GM19099 (cell line): ENCODE measurements around the gene SNTG2.

Experiments used
- POLR2A ChIP-seq: IDR thresholded peaks from 3 replicates; pipeline ENCODE4 v1.6.1; 2011; ENCODE audit warnings: low read depth; ENCODE audit not compliant: insufficient read length; ENCODE audit errors: extremely low read depth

SNTG2 gene

GRCh38 chr2:1170241-1170640, 219.6 kb downstream of the SNTG2 start:
- TF ChIP-seq POLR2A, result no peak

DNA sequence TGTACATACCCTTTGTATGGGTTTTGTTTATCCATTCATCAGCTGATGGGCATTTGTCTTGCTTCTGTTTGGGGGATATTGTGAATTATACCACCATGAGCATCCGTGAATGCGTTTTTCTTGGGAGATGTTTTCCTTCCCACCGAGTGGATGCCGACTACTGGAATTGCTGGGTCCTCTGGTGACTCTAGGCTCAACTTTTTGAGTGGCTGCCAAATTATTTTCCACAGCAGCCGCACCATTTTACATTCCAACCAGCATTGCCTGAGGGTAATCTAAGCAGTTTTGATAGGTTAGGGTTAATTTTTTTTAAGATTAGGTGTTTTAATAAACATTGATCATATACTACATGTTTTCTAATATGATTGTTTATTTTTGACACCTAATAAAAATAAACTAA, 220.1 kb downstream of the SNTG2 start:
- TF ChIP-seq POLR2A, result no peak

DNA sequence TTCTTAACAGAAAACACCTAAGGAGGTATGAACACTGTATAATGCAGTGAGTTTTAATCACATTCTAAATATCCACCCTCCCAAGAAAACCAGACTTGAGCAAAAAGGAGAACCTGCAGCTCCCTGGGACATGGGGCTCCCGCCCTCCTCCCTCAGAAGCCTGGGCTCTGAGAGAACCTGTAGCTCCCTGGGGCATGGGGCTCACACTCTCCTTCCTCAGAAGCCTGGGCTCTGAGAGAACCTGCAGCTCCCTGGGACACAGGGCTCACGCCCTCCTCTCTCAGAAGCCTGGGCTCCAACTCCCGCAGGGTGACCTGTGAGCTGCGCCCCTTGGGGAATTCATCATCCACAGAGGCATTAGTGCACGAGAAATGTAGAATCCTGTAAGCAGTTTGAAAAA, 222.9 kb downstream of the SNTG2 start:
- no peak for TF ChIP-seq POLR2A

GRCh38 chr2:1181893-1182292, 231.2 kb downstream of the SNTG2 start:
- TF ChIP-seq POLR2A, result no peak

GRCh38 chr2:1183300-1183699, 232.7 kb downstream of the SNTG2 start:
- no peak for TF ChIP-seq POLR2A

GRCh38 chr2:1186421-1186820, 235.8 kb downstream of the SNTG2 start:
- no peak for TF ChIP-seq POLR2A

- no peak for TF ChIP-seq POLR2A
Observed at GRCh38 chr2:1187189-1187588, 236.5 kb downstream of the SNTG2 start.

GRCh38 chr2:1192121-1192520, 241.5 kb downstream of the SNTG2 start:
- no peak for TF ChIP-seq POLR2A

GRCh38 chr2:1193801-1194200, 243.2 kb downstream of the SNTG2 start:
- no peak for TF ChIP-seq POLR2A

- no peak for TF ChIP-seq POLR2A
Observed at GRCh38 chr2:1203772-1204171, 253.1 kb downstream of the SNTG2 start.

- no peak for TF ChIP-seq POLR2A
Observed at GRCh38 chr2:1205853-1206252, 255.2 kb downstream of the SNTG2 start.

DNA sequence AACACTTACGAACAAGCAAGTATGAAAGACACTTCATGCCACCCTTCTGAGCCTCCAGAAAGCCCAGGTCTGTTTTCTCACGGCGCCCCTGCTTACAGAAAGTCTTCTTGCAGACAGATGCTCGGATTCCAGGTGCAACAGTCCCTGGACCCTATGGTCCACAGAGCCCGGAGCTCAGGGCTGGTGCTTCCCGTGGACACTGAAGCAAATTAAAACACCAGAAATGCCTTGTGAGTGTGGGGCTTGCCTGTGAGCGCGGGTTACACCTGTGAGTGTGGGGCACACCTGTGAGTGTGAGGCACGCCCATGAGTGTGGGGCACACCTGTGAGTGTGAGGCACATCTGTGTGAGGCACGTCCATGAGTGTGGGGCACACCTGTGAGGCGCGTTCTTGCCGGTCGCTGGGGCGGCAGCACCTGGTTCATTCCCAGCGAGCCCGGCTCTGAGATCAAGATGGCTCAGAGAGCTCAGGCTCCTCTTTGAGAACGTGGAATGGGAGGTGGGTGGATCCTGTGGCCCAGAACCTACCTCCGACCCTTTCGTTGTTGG, 257.4 kb downstream of the SNTG2 start:
- no peak for TF ChIP-seq POLR2A

GRCh38 chr2:1208522-1208921, 257.9 kb downstream of the SNTG2 start:
- no peak for TF ChIP-seq POLR2A

- TF ChIP-seq POLR2A, result no peak
Observed at GRCh38 chr2:1209246-1209645, 258.6 kb downstream of the SNTG2 start.

- no peak for TF ChIP-seq POLR2A
Observed at GRCh38 chr2:1209761-1210160, 259.1 kb downstream of the SNTG2 start.

GRCh38 chr2:1210352-1210751, 259.7 kb downstream of the SNTG2 start:
- TF ChIP-seq POLR2A, result no peak

DNA sequence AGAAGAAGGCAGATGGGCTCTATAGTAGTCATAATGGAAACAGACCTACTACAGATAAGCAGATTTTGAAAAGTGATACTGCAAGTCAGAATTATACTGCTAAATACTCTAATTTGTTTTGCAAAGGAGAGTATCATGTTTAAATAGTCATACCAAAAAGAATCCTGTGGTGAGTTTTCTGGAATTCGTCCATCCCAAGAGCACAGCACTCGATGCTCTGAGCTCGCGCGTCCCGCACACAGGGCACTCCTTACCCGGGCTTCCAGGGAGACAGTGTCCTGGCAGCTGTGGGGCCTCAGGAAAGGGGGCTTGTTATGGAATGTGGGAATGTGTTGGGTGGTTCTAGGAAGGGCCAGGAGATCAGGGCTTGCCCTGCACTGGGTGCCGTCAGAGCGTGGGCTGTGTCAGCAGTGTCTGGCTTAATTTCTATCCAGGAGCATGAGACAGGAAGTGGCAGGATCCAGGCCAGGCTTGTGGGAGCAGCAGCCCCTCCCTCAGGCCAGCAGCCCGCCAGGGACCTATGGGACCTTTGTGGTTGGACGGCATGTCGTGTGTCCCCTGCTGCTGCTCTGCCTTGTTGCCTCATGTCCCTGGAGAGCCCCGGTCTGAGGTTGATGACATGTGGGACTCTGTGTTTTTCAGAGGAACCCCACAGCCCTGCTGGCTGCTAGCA, 269.4 kb downstream of the SNTG2 start:
- TF ChIP-seq POLR2A, result no peak
